HCT116 (cell line): ENCODE measurements around the gene CTXND1. TPM values are rescaled to one million over a fixed set of nuclear protein-coding genes. Genes with fewer than 3 reads are reported as not detected.

Experiments used
- ATAC-seq: fragments of 200-7000 bp; cut with Tn5 transposase; 2 replicates; pipeline ENCODE4 v1.9.1; 2020; ENCODE audit warnings: mild to moderate bottlenecking, moderate library complexity
- BruUV-seq: library from RNA; stranded (reverse); fragments of 400-500 nt; replicated peaks from 2 replicates; lab custom pipeline; 2021; lab: Mats Ljungman, UMichigan
- CTCF ChIA-PET: fragments of 300-600 bp; sonication (Branson Sonifier 250); formaldehyde crosslinking; loops from one replicate; lab custom pipeline; 2021; ENCODE audit warnings: antibody characterized with exemption; lab: Charles Lee
- POLR2A ChIA-PET: fragments of 300-600, 350-600 bp; sonication (Branson Sonifier 250); formaldehyde crosslinking; loops from one replicate; lab custom pipeline; 2021; ENCODE audit warnings: antibody characterized with exemption; lab: Charles Lee
- RAD21 ChIA-PET, 2 experiments: fragments of 300-600 bp; sonication (Branson Sonifier 250); formaldehyde crosslinking; loops; one replicate each; lab custom pipeline; 2023; ENCODE audit warnings: low total read pairs in 2 of 2; ENCODE audit not compliant: uncharacterized antibody in 2 of 2, unreplicated experiment in 2 of 2, low non-redundant PET in 1 of 2; lab: Charles Lee
- DNase-seq: peaks from one replicate; pipeline ENCODE4 v3.0.0-alpha.2; 2010; ENCODE audit warnings: low read depth, low spot score
- H2AFZ ChIP-seq: fragments of 200-600 bp; shearing (Covaris generic), sonication (generic); 2 replicates; pipeline ENCODE4 v1.6.1; 2017; ENCODE audit warnings: low read depth, mixed run types, mixed read lengths, antibody characterized with exemption, low read length; ENCODE audit not compliant: poor library complexity, severe bottlenecking
- H3K27ac ChIP-seq: 2 replicates; pipeline ENCODE4 v1.5.1; 2012; ENCODE audit warnings: low read depth, low read length
- H3K27me3 ChIP-seq: fragments of 200-600 bp; sonication (generic); 2 replicates; pipeline ENCODE4 v1.6.1; 2016; ENCODE audit warnings: mixed run types, low read length, mixed read lengths; ENCODE audit not compliant: insufficient read depth
- H3K36me3 ChIP-seq, 2 experiments: fragments of 200-500 bp in 1 of 2; fragments of 200-600 bp in 1 of 2; sonication (Bioruptor generic) in 1 of 2; sonication (generic) in 1 of 2; 2 replicates each; pipeline versions ENCODE4 v1.5.1 to v1.6.1; 2014 to 2016; ENCODE audit warnings: low read length in 2 of 2, inconsistent platforms in 1 of 2, mixed read lengths in 1 of 2, mixed run types in 1 of 2; ENCODE audit not compliant: insufficient read depth in 2 of 2, control insufficient read depth in 1 of 2
- H3K4me1 ChIP-seq, 2 experiments: fragments of 200-600 bp in 1 of 2; sonication (generic) in 1 of 2; 2 replicates each; pipeline versions ENCODE4 v1.5.1 to v1.6.1; 2012 to 2017; ENCODE audit warnings: low read length in 2 of 2, inconsistent platforms in 1 of 2, mild to moderate bottlenecking in 1 of 2, mixed read lengths in 1 of 2, mixed run types in 1 of 2, moderate library complexity in 1 of 2; ENCODE audit not compliant: insufficient read depth in 2 of 2, control insufficient read depth in 1 of 2
- H3K4me2 ChIP-seq: fragments of 200-600 bp; sonication (generic); 2 replicates; pipeline ENCODE4 v1.6.1; 2017; ENCODE audit warnings: mixed run types, low read length, mixed read lengths
- H3K4me3 ChIP-seq, 2 experiments: fragments of 200-600 bp in 1 of 2; sonication (generic) in 1 of 2; replicated peaks in 1 of 2; 2 replicates each; pipeline ENCODE4 v1.5.1; 2011 to 2016; ENCODE audit warnings: low read length in 2 of 2, control low read depth in 1 of 2, low read depth in 1 of 2, mild to moderate bottlenecking in 1 of 2, mixed read lengths in 1 of 2, mixed run types in 1 of 2
- H3K79me2 ChIP-seq: fragments of 200-600 bp; sonication (generic); 2 replicates; pipeline ENCODE4 v1.6.1; 2017; ENCODE audit warnings: mild to moderate bottlenecking, mixed run types, low read length, moderate library complexity, mixed read lengths; ENCODE audit not compliant: insufficient read depth
- H3K9ac ChIP-seq: fragments of 200-600 bp; sonication (generic); 2 replicates; pipeline ENCODE4 v1.6.1; 2016; ENCODE audit warnings: low read length, mixed read lengths
- H3K9me2 ChIP-seq: fragments of 200-600 bp; sonication (generic), shearing (Covaris generic); 2 replicates; pipeline ENCODE4 v1.6.1; 2017; ENCODE audit warnings: mixed run types, mild to moderate bottlenecking, moderate library complexity; ENCODE audit not compliant: insufficient read depth
- H3K9me3 ChIP-seq, 2 experiments: fragments of 200-500 bp in 1 of 2; fragments of 200-600 bp in 1 of 2; sonication (Bioruptor generic) in 1 of 2; sonication (generic) in 1 of 2; 2 replicates each; pipeline ENCODE4 v1.6.1; 2014 to 2017; ENCODE audit warnings: low read length in 2 of 2, mixed read lengths in 2 of 2, inconsistent platforms in 1 of 2, low read depth in 1 of 2, mild to moderate bottlenecking in 1 of 2, mixed run types in 1 of 2, moderate library complexity in 1 of 2; ENCODE audit not compliant: control insufficient read depth in 1 of 2, insufficient read depth in 1 of 2
- H4K20me1 ChIP-seq: fragments of 200-600 bp; sonication (generic), shearing (Covaris generic); 2 replicates; pipeline ENCODE4 v1.6.1; 2017; ENCODE audit warnings: mixed run types, mild to moderate bottlenecking, moderate library complexity; ENCODE audit not compliant: insufficient read depth
- CEBPB ChIP-seq: IDR thresholded peaks from 2 replicates; pipeline ENCODE4 v1.6.1; 2012; ENCODE audit warnings: low read depth
- ELF1 ChIP-seq: IDR thresholded peaks from 2 replicates; pipeline ENCODE4 v1.6.1; 2012; ENCODE audit warnings: low read depth, borderline replicate concordance
- POLR2A ChIP-seq: IDR thresholded peaks from 2 replicates; pipeline ENCODE4 v1.7.0; 2011; ENCODE audit warnings: borderline replicate concordance; ENCODE audit not compliant: insufficient read depth, insufficient read length; ENCODE audit errors: extremely low read depth
- RAD21 ChIP-seq: IDR thresholded peaks from 2 replicates; pipeline ENCODE4 v1.6.1; 2012; ENCODE audit warnings: low read depth, mild to moderate bottlenecking
- SIN3A ChIP-seq: IDR thresholded peaks from 2 replicates; pipeline ENCODE4 v1.6.1; 2012; ENCODE audit warnings: low read depth
- SP1 ChIP-seq: IDR thresholded peaks from 2 replicates; pipeline ENCODE4 v1.6.1; 2012; ENCODE audit warnings: low read depth
- TCF7L2 ChIP-seq: IDR thresholded peaks from 2 replicates; pipeline ENCODE4 v1.7.0; 2011; ENCODE audit warnings: borderline replicate concordance, inconsistent platforms; ENCODE audit not compliant: insufficient read depth, insufficient read length; ENCODE audit errors: extremely low read depth
- intact Hi-C: fragments of 100-400 bp; cut with micrococcal nuclease; formaldehyde crosslinking; loops from 2 replicates; pipeline ENCODE4 v1.10.0; 2022
- total RNA-seq: library from RNA; stranded (reverse); gene quantifications from one replicate; pipeline ENCODE4 v1.2.1, GENCODE V29; 2021; ENCODE audit not compliant: unreplicated experiment
- TF ChIP-seq, protein P1 (sequence below), 3 experiments: fragments of 200-600 bp in 1 of 3; sonication (generic) in 1 of 3; IDR thresholded peaks in 2 of 3; conservative IDR thresholded peaks in 1 of 3; 2 replicates each; pipeline ENCODE4 v1.5.1; 2012 to 2017; ENCODE audit warnings: low read depth in 2 of 3, low read length in 2 of 3, antibody characterized with exemption in 1 of 3, borderline replicate concordance in 1 of 3, control low read depth in 1 of 3, mild to moderate bottlenecking in 1 of 3, mixed read lengths in 1 of 3, mixed run types in 1 of 3, moderate library complexity in 1 of 3; ENCODE audit not compliant: insufficient read depth in 1 of 3
- TF ChIP-seq, protein P2 (sequence below): IDR thresholded peaks from 2 replicates; pipeline ENCODE4 v1.6.1; 2012
- TF ChIP-seq, protein P3 (sequence below): IDR thresholded peaks from 2 replicates; pipeline ENCODE4 v1.6.1; 2012; ENCODE audit warnings: low read depth
- TF ChIP-seq, protein P4 (sequence below): IDR thresholded peaks from 2 replicates; pipeline ENCODE4 v1.6.1; 2012
- TF ChIP-seq, protein P5 (sequence below): IDR thresholded peaks from 2 replicates; pipeline ENCODE4 v1.6.1; 2011; ENCODE audit warnings: mild to moderate bottlenecking, low read length, moderate library complexity; ENCODE audit not compliant: insufficient replicate concordance; ENCODE audit errors: extremely low read depth

The CTXND1 gene
- total RNA-seq, 1 experiment from 2014 or later: not detected

DNA sequence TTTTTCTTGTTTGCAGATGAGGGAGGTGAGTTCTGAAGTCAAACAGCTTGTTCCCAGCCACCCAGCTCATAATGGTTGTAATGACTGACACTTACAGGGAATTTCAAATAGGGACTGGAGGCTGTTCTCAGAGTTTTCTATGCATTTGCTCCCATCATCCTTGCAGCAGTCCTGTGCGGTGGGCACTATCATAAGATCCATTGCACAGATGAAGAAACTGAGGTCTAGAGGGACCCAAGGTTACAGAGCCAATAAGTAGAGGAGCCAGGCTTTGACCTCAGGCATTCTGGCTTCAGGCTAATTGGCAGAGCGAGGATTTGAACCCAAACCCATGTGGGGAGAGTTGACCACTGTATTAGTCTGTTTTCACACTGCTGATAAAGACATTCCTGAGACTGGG, 66.9 kb downstream of the CTXND1 start:
- Histone ChIP-seq H3K4me2 (no peak overlapping the region), H3K27me3 (no peaks in the 10 kb centered on the region), H3K4me1 (0 out of 4 replicates have a peak, but pooled peaks cover 0 to 6% of the 10 kb centered on the region in 2 experiments), H3K27ac (no peak overlapping the region), H3K36me3 (peaks cover 0 to 2% of the 10 kb centered on the region in 2 experiments; a peak in 1 of 4 replicates), H3K9me2 (no peaks in the 10 kb centered on the region), H3K4me3 (no peak overlapping the region), H3K9me3 (no peaks in the 10 kb centered on the region), H3K79me2 (no peaks in the 10 kb centered on the region), H2AFZ (no peak overlapping the region), H3K9ac (no peak overlapping the region), H4K20me1 (no peaks in the 10 kb centered on the region)
- RAD21 ChIA-PET: no interaction called here
- BruUV-seq: no TSS peak
- TF ChIP-seq, protein P1, sequence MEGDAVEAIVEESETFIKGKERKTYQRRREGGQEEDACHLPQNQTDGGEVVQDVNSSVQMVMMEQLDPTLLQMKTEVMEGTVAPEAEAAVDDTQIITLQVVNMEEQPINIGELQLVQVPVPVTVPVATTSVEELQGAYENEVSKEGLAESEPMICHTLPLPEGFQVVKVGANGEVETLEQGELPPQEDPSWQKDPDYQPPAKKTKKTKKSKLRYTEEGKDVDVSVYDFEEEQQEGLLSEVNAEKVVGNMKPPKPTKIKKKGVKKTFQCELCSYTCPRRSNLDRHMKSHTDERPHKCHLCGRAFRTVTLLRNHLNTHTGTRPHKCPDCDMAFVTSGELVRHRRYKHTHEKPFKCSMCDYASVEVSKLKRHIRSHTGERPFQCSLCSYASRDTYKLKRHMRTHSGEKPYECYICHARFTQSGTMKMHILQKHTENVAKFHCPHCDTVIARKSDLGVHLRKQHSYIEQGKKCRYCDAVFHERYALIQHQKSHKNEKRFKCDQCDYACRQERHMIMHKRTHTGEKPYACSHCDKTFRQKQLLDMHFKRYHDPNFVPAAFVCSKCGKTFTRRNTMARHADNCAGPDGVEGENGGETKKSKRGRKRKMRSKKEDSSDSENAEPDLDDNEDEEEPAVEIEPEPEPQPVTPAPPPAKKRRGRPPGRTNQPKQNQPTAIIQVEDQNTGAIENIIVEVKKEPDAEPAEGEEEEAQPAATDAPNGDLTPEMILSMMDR (IDR thresholded peaks at IDR 0.05 in 2 of 3, conservative IDR thresholded peaks at IDR 0.05 in 1 of 3; ENCODE audit: borderline replicate concordance in 1 of 3, insufficient read depth in 1 of 3, low read depth in 2 of 3, low read length in 2 of 3): no peak
- TF ChIP-seq ELF1: no peak
- TF ChIP-seq, protein P2, sequence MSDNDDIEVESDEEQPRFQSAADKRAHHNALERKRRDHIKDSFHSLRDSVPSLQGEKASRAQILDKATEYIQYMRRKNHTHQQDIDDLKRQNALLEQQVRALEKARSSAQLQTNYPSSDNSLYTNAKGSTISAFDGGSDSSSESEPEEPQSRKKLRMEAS: no peak
- no peak for TF ChIP-seq CEBPB
- no peak for TF ChIP-seq SIN3A
- TF ChIP-seq RAD21: no peak
- no peak for TF ChIP-seq SP1
- TF ChIP-seq, protein P3, sequence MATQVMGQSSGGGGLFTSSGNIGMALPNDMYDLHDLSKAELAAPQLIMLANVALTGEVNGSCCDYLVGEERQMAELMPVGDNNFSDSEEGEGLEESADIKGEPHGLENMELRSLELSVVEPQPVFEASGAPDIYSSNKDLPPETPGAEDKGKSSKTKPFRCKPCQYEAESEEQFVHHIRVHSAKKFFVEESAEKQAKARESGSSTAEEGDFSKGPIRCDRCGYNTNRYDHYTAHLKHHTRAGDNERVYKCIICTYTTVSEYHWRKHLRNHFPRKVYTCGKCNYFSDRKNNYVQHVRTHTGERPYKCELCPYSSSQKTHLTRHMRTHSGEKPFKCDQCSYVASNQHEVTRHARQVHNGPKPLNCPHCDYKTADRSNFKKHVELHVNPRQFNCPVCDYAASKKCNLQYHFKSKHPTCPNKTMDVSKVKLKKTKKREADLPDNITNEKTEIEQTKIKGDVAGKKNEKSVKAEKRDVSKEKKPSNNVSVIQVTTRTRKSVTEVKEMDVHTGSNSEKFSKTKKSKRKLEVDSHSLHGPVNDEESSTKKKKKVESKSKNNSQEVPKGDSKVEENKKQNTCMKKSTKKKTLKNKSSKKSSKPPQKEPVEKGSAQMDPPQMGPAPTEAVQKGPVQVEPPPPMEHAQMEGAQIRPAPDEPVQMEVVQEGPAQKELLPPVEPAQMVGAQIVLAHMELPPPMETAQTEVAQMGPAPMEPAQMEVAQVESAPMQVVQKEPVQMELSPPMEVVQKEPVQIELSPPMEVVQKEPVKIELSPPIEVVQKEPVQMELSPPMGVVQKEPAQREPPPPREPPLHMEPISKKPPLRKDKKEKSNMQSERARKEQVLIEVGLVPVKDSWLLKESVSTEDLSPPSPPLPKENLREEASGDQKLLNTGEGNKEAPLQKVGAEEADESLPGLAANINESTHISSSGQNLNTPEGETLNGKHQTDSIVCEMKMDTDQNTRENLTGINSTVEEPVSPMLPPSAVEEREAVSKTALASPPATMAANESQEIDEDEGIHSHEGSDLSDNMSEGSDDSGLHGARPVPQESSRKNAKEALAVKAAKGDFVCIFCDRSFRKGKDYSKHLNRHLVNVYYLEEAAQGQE: no peak
- no peak for TF ChIP-seq TCF7L2
- TF ChIP-seq, protein P4, sequence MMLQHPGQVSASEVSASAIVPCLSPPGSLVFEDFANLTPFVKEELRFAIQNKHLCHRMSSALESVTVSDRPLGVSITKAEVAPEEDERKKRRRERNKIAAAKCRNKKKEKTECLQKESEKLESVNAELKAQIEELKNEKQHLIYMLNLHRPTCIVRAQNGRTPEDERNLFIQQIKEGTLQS: no peak
- TF ChIP-seq, protein P5, sequence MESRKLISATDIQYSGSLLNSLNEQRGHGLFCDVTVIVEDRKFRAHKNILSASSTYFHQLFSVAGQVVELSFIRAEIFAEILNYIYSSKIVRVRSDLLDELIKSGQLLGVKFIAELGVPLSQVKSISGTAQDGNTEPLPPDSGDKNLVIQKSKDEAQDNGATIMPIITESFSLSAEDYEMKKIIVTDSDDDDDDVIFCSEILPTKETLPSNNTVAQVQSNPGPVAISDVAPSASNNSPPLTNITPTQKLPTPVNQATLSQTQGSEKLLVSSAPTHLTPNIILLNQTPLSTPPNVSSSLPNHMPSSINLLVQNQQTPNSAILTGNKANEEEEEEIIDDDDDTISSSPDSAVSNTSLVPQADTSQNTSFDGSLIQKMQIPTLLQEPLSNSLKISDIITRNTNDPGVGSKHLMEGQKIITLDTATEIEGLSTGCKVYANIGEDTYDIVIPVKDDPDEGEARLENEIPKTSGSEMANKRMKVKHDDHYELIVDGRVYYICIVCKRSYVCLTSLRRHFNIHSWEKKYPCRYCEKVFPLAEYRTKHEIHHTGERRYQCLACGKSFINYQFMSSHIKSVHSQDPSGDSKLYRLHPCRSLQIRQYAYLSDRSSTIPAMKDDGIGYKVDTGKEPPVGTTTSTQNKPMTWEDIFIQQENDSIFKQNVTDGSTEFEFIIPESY: no peak
- TF ChIP-seq POLR2A: no peak
- intact Hi-C loops: no loop called here
- CTCF ChIA-PET: no interaction called here
- DNase-seq (no peak), ATAC-seq (no peak)
- POLR2A ChIA-PET: no interaction called here
